ENCODE data around the gene TAF15. TPM values are rescaled to one million over a fixed set of nuclear protein-coding genes. Genes with fewer than 3 reads are reported as not detected.

TAF15 gene
- total RNA-seq, 1 experiment from 2014 or later = 202 TPM

GRCh38 chr17:35875800-35876139, 66.5 kb downstream of the TAF15 start:
- ChIA-PET POLR2A (ENCODE audit: unreplicated experiment) (no interaction called here), CTCF (no interaction called here)
- H3K79me2 ChIP-seq (ENCODE audit: low read depth) = no peaks in the 10 kb centered on the region
- H3K27ac ChIP-seq = no peak overlapping the region
- no peaks in the 10 kb centered on the region for H4K20me1 ChIP-seq (ENCODE audit: insufficient read depth)
- DNase-seq = no peak
- no peak overlapping the region for H3K4me3 ChIP-seq
- H3K4me2 ChIP-seq = no peak overlapping the region
- no peaks in the 10 kb centered on the region for H3K9me2 ChIP-seq (ENCODE audit: insufficient read depth)
- no peaks in the 10 kb centered on the region for H3K36me3 ChIP-seq (ENCODE audit: low read depth)
- no TSS peak for BruUV-seq (replicated peaks)
- TF ChIP-seq EZH2 (IDR thresholded peaks at IDR 0.05; ENCODE audit: low read depth) = no peak
- TF ChIP-seq CTCF (conservative IDR thresholded peaks at IDR 0.05) = no peak
- no peak overlapping the region for H2AFZ ChIP-seq
- H3K27me3 ChIP-seq (ENCODE audit: insufficient read depth, low read depth) = no peaks in the 10 kb centered on the region
- H3K4me1 ChIP-seq (replicated peaks; ENCODE audit: insufficient read depth) = no peaks in the 10 kb centered on the region
- intact Hi-C loops (cut with micrococcal nuclease; ENCODE audit: unreplicated experiment) = no loop called here
- no peaks in the 10 kb centered on the region for H3K9me3 ChIP-seq (ENCODE audit: insufficient read depth, low read depth)
- no peaks in the 10 kb centered on the region for H3F3A ChIP-seq (ENCODE audit: insufficient read depth, low read depth)

- no TSS peak for BruUV-seq (replicated peaks)
- Histone ChIP-seq H3K27ac (no peak overlapping the region), H4K20me1 (ENCODE audit: insufficient read depth) (no peaks in the 10 kb centered on the region), H3F3A (ENCODE audit: insufficient read depth, low read depth) (no peaks in the 10 kb centered on the region), H3K4me1 (replicated peaks; ENCODE audit: insufficient read depth) (no peaks in the 10 kb centered on the region), H3K9me3 (ENCODE audit: insufficient read depth, low read depth) (no peaks in the 10 kb centered on the region), H3K4me2 (no peak overlapping the region), H2AFZ (no peak overlapping the region), H3K36me3 (ENCODE audit: low read depth) (no peaks in the 10 kb centered on the region), H3K79me2 (ENCODE audit: low read depth) (no peaks in the 10 kb centered on the region), H3K27me3 (ENCODE audit: insufficient read depth, low read depth) (no peaks in the 10 kb centered on the region), H3K4me3 (no peak overlapping the region), H3K9me2 (ENCODE audit: insufficient read depth) (no peaks in the 10 kb centered on the region)
- intact Hi-C loops (cut with micrococcal nuclease; ENCODE audit: unreplicated experiment) = no loop called here
- DNase-seq = no peak
- ChIA-PET CTCF (no interaction called here), POLR2A (ENCODE audit: unreplicated experiment) (no interaction called here)
- TF ChIP-seq CTCF (conservative IDR thresholded peaks at IDR 0.05) = no peak
- no peak for TF ChIP-seq EZH2 (IDR thresholded peaks at IDR 0.05; ENCODE audit: low read depth)
Observed at GRCh38 chr17:35876534-35876933, 67.2 kb downstream of the TAF15 start.

GRCh38 chr17:35877345-35878029, 68.2 kb downstream of the TAF15 start:
- no TSS peak for BruUV-seq (replicated peaks)
- no peak overlapping the region for H3K4me2 ChIP-seq
- no peaks in the 10 kb centered on the region for H4K20me1 ChIP-seq (ENCODE audit: insufficient read depth)
- POLR2A ChIA-PET (ENCODE audit: unreplicated experiment) = no interaction called here
- H3K36me3 ChIP-seq (ENCODE audit: low read depth) = no peaks in the 10 kb centered on the region
- intact Hi-C loops (cut with micrococcal nuclease; ENCODE audit: unreplicated experiment) = no loop called here
- no peaks in the 10 kb centered on the region for H3K27me3 ChIP-seq (ENCODE audit: insufficient read depth, low read depth)
- no peak for DNase-seq
- no peaks in the 10 kb centered on the region for H3K9me3 ChIP-seq (ENCODE audit: insufficient read depth, low read depth)
- H3F3A ChIP-seq (ENCODE audit: insufficient read depth, low read depth) = no peaks in the 10 kb centered on the region
- H2AFZ ChIP-seq = no peak overlapping the region
- H3K4me1 ChIP-seq (replicated peaks; ENCODE audit: insufficient read depth) = no peaks in the 10 kb centered on the region
- H3K79me2 ChIP-seq (ENCODE audit: low read depth) = no peaks in the 10 kb centered on the region
- no peak overlapping the region for H3K27ac ChIP-seq
- no peak overlapping the region for H3K4me3 ChIP-seq
- TF ChIP-seq CTCF (conservative IDR thresholded peaks at IDR 0.05) (no peak), EZH2 (IDR thresholded peaks at IDR 0.05; ENCODE audit: low read depth) (no peak)
- H3K9me2 ChIP-seq (ENCODE audit: insufficient read depth) = no peaks in the 10 kb centered on the region
- CTCF ChIA-PET = no interaction called here

All from PC-9 (cell line).